Fibroblast of villous mesenchyme (primary cell): ENCODE results near the gene CD274. TPM values are rescaled to one million over a fixed set of nuclear protein-coding genes. Genes with fewer than 3 reads are reported as not detected.
"Not testable (repeated sequence)": the region's sequence is repeated elsewhere in the genome, so short reads cannot be mapped to it uniquely, and the experiment has no call there.

Source experiments
- DNase-seq: peaks from one replicate; pipeline ENCODE4 v3.0.0-alpha.2; 2010; ENCODE audit warnings: low read depth
- H3K4me3 ChIP-seq: 2 replicates; pipeline ENCODE4 v1.5.1; 2011; ENCODE audit warnings: low read depth, mild to moderate bottlenecking, low read length
- total RNA-seq: library from RNA; depleted of rRNA; stranded (reverse); fragments of >200 nt; gene quantifications from 2 replicates; pipeline ENCODE4 v1.2.3, GENCODE V29; 2012
- TF ChIP-seq, protein P1 (sequence below): IDR thresholded peaks from 2 replicates; pipeline ENCODE4 v1.5.1; 2012; ENCODE audit warnings: low read depth, mild to moderate bottlenecking, low read length; ENCODE audit not compliant: insufficient read depth

CD274 gene
- total RNA-seq, 1 donor = 12.1 TPM

DNA sequence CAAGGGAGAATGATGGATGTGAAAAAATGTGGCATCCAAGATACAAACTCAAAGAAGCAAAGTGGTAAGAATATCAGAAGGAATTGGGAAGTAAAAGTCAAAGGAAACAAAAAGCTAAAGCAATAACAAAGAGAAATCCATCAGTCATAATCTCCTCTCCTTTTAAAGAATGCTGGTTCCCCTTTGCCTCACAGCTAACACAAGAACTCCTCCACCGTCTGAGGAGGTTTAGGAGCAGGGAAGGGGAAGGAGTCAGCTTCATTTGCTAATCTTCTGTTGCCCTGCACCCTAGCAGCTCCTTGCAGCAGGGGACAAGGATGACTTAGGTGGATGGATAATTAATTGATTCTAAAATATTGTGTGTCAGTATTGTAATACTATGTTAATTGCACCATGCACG, 16.4 kb downstream of the CD274 start:
- TF ChIP-seq, protein P1, sequence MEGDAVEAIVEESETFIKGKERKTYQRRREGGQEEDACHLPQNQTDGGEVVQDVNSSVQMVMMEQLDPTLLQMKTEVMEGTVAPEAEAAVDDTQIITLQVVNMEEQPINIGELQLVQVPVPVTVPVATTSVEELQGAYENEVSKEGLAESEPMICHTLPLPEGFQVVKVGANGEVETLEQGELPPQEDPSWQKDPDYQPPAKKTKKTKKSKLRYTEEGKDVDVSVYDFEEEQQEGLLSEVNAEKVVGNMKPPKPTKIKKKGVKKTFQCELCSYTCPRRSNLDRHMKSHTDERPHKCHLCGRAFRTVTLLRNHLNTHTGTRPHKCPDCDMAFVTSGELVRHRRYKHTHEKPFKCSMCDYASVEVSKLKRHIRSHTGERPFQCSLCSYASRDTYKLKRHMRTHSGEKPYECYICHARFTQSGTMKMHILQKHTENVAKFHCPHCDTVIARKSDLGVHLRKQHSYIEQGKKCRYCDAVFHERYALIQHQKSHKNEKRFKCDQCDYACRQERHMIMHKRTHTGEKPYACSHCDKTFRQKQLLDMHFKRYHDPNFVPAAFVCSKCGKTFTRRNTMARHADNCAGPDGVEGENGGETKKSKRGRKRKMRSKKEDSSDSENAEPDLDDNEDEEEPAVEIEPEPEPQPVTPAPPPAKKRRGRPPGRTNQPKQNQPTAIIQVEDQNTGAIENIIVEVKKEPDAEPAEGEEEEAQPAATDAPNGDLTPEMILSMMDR = no peak
- no peak overlapping the region for H3K4me3 ChIP-seq
- DNase-seq = no peak

DNA sequence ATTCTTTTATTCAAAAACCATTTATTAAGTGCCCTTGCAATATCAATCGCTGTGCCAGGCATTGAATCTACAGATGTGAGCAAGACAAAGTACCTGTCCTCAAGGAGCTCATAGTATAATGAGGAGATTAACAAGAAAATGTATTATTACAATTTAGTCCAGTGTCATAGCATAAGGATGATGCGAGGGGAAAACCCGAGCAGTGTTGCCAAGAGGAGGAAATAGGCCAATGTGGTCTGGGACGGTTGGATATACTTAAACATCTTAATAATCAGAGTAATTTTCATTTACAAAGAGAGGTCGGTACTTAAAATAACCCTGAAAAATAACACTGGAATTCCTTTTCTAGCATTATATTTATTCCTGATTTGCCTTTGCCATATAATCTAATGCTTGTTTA, 18.5 kb downstream of the CD274 start:
- H3K4me3 ChIP-seq = no peak overlapping the region
- no peak for DNase-seq
- TF ChIP-seq, protein P1 = no peak

DNA sequence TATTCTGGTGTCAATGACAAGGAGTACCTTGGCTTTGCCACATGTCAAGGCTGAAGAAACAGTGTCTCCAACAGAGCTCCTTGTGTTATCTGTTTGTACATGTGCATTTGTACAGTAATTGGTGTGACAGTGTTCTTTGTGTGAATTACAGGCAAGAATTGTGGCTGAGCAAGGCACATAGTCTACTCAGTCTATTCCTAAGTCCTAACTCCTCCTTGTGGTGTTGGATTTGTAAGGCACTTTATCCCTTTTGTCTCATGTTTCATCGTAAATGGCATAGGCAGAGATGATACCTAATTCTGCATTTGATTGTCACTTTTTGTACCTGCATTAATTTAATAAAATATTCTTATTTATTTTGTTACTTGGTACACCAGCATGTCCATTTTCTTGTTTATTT, 19.8 kb downstream of the CD274 start:
- TF ChIP-seq, protein P1 = no peak
- DNase-seq = no peak
- H3K4me3 ChIP-seq = no peak overlapping the region

DNA sequence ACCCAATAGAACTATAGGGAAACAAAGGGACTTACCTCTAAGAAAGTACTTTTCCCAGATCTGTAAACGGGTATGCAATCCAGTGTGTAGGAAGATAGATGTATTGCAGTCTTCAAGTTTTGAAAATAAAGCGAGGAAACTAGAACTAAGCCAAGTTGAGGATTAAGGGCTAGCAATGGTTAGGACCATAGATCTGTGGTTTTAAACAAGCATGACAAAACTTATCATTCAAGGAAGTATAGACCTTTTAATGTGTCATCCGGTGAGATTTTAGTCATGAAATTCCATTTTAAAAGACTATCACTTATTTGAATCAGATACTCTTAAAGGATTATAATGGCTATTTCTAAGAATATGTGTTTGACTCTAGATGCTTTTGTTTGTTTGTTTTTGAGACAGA, 20.5 kb downstream of the CD274 start:
- H3K4me3 ChIP-seq = no peak overlapping the region
- TF ChIP-seq, protein P1 = no peak
- no peak for DNase-seq

DNA sequence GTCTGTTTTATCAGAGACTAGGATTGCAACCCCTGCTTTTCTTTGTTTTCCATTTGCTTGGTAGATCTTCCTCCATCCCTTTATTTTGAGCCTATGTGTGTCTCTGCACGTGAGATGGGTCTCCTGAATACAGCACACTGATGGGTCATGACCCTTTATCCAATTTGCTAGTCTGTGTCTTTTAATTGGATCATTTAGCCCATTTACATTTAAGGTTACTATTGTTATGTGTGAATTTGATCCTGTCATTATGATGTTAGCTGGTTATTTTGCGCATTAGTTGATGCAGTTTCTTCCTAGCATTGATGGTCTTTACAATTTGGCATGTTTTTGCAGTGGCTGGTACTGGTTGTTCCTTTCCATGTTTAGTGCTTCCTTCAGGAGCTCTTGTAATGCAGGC, 25.3 kb downstream of the CD274 start:
- not testable (repeated sequence) for DNase-seq, H3K4me3 ChIP-seq

DNA sequence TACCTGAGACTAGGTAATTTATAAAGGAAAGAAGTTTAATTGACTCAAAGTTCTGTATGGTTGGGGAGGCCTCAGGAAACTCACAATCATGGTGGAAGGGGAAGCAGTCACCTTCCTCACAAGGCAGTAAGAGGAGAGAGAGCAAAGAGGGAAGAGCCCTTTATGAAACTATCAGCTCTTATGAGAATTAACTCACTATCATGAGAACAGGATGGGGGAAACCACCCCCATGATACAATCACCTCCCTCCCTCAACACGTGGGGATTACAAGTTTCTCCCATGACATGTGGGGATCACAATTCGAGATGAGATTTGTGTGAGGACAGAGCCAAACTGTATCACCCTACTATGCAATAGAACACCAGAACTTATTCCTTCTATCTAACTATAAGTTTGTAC, 27.9 kb downstream of the CD274 start:
- no peak for DNase-seq
- H3K4me3 ChIP-seq = no peak overlapping the region
- TF ChIP-seq, protein P1 = no peak

- H3K4me3 ChIP-seq = no peak overlapping the region
- DNase-seq = peak; percentile 49
- TF ChIP-seq, protein P1 = no peak
Observed at GRCh38 chr9:5479994-5480694, 29.8 kb downstream of the CD274 start.
